ENCODE data around the gene STAT6. TPM values are rescaled to one million over a fixed set of nuclear protein-coding genes. Genes with fewer than 3 reads are reported as not detected.

STAT6 gene
- total RNA-seq, 1 donor: 81.6 TPM

- DNase-seq (ENCODE audit: low read depth): no peak
- no peak overlapping the region for H3K4me3 ChIP-seq (ENCODE audit: low read depth, low read length)
- TF ChIP-seq CTCF (IDR thresholded peaks at IDR 0.05; ENCODE audit: insufficient read depth, low read depth, low read length): no peak
Measured at GRCh38 chr12:57118711-57119271, 7.6 kb upstream of the STAT6 start.

- no peak for TF ChIP-seq CTCF (IDR thresholded peaks at IDR 0.05; ENCODE audit: insufficient read depth, low read depth, low read length)
- no peak overlapping the region for H3K4me3 ChIP-seq (ENCODE audit: low read depth, low read length)
- no peak for DNase-seq (ENCODE audit: low read depth)
Measured at GRCh38 chr12:57116580-57117281, 5.6 kb upstream of the STAT6 start.

- peak overlapping the region; percentile 93 for H3K4me3 ChIP-seq (ENCODE audit: low read depth, low read length)
- no peak for TF ChIP-seq CTCF (IDR thresholded peaks at IDR 0.05; ENCODE audit: insufficient read depth, low read depth, low read length)
- no peak for DNase-seq (ENCODE audit: low read depth)
Measured at GRCh38 chr12:57112492-57113294, 1.5 kb upstream of the STAT6 start.

DNA sequence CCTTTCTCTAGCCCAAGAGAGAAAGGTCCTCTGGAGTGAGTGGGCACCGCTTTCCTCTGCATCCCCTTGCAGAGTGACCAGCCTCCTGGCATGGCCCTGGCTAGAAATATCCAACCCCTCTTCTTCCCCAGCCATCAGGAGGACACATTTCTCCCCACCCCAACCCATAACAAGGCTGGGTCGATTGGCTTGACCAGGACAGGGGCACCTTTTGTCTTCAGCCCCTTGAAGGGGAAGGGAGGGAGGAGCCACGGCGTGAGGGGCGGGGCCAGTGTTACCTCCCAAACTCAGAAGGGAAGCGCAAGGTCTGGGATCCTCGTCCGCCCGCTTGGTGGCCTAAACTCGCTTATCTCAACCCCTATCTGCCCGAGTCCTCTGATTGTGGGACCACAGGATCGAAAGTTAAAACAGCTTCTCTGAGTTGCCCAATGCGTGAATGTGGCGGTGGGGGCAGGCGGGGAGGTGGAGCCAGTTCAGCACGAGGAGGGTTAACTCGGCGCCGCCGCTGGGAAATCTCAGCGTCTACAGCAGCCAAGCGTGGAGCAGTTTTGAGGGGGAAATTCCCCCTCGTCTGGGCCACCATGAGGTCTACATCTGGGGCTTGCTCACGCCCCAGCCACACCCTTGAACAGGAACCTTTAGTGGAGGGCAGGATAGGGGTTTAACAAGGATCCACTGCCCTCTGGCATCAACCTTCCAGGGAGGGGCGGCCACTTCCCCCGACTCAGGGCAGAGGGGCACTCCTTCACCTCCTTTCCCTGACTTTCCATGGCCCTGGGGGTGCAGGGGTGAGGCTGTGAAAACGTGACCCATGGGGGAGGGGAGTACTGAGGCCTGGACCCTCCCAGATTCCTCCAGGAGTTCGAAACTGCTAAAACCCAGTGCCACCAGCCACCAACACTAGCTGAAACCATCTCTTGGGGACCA is 795 bp downstream of the STAT6 start:
- no peak for TF ChIP-seq CTCF (IDR thresholded peaks at IDR 0.05; ENCODE audit: insufficient read depth, low read depth, low read length)
- peak; percentile 74 for DNase-seq (ENCODE audit: low read depth)

DNA sequence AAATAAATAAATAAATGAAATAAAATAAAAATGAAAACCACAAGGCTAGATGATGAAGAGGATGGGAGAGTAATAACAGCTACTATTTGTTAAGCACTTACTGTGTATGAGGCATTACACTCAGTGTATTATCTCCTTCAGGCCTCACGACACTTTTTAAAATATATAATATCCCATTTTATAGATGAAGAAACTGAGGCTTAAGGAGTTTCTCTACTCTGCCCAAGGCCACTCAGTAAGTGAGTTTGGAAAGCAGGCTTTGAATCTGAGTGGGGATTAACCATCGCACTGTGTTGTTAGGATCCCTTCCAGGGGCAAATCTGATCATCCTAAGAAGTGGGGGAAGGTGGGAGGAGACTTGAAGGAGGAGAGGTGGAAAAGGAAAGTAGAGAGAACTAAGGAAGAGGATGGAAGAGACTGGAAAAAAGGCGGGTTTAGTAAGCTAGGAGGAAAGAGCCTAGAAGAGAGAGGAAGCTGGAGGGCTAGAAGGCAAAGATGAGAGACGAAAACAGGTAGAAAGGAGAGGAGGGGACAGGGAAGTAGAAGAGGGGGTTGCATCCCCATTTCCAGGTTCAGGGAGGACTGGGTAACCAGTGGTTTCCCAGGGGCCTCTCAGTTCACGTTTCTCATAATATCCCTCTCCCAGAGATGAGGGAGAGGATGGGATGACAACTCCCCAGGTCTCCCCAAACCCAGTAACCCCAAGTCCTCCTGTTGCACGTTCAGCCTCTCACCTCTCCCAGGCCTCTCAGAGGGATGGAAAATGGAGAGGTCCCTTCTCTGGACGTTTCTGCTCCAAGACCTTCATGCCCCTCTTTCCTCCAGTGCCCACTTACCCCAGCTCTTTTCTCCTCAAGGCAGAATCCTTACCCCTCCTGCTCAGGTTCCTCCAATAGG is 1.7 kb downstream of the STAT6 start:
- H3K4me3 ChIP-seq (ENCODE audit: low read depth, low read length): peak overlapping the region; percentile 93
- DNase-seq (ENCODE audit: low read depth): no peak
- TF ChIP-seq CTCF (IDR thresholded peaks at IDR 0.05; ENCODE audit: insufficient read depth, low read depth, low read length): no peak

More for the DNA sequence above, 795 bp downstream of the STAT6 start:
- H3K4me3 ChIP-seq (ENCODE audit: low read depth, low read length): peak overlapping the region; percentile 93
